NCI-H526 treated with DMSO at 0.1 percent for 48 hours (cell line): ENCODE measurements around the gene GUK1.

Experiments
- DNase-seq: peaks from one replicate; lab custom pipeline; 2025; lab: John Stamatoyannopoulos, UW

Gene GUK1

DNA sequence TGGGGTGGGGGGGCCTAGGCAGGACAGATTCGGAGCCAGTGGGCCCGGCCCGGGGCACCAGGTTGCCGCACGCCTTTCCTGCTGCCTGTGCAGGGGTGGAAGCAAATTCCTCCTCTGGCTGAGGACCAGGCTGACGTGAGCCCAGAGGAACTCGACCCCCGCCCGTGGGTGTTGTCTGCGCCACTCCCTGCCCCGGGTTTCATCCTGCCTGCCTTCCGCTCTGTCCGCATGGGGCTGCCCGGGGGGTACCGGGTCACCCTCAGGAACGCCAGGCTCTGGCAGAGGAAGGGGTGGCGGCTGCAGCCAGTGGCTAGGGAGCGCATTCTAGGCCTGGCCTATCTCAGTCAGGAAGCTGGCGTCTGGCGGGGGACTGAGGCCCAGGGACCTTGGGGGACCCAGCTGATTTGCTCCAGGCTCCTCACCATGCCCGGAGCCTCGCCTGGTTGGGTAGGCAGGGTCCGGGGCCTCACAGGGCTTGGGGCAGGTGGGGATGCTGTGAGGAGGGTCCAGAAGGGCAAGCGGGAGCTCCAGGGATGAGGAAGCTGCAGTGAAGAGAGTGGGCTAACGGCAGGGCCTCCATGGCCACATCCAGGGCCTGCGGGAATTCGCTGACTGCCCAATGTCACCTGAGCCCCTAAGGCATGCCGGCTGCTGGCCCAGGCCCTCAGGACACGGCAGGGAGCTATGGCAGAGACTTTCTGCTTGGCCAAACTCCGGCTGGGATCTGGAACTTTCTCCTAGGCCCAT lies 23.1 kb downstream of the GUK1 start:
- DNase-seq = no peak

DNA sequence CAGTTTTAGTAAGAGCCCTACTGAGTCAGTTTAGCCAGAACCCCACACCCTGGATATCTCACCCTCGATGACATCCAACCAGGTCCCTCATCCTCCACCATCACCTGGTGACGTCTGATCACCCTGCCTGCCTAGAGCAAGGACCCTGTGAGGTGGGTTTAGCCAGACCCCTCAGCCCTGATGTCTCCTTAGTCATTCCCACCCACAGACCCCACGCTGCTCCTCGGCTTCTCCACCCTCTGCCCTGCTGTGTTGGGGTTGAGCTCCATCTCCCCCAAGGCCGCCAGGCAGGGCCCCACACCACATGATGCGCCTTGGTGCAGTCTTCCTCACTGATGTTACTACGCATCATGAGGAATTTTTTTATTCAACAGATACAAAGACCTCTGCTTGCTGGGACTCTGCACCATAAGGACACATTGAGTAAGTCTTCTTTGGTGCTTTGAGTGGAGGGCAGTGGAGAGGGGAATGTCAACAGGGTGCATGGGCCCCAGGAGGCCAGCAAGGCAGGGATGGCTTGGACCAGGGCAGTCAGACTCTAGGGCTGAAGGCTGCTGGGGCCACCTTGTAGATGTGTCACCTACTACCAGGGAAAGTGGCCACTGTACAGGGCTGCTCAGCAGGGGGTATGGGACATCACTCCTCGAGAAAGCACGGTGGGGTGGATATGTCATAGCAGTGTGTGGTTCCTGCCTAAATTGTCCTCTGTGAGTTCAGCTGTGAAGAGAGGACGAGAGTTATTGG lies 23.9 kb downstream of the GUK1 start:
- DNase-seq = no peak

DNA sequence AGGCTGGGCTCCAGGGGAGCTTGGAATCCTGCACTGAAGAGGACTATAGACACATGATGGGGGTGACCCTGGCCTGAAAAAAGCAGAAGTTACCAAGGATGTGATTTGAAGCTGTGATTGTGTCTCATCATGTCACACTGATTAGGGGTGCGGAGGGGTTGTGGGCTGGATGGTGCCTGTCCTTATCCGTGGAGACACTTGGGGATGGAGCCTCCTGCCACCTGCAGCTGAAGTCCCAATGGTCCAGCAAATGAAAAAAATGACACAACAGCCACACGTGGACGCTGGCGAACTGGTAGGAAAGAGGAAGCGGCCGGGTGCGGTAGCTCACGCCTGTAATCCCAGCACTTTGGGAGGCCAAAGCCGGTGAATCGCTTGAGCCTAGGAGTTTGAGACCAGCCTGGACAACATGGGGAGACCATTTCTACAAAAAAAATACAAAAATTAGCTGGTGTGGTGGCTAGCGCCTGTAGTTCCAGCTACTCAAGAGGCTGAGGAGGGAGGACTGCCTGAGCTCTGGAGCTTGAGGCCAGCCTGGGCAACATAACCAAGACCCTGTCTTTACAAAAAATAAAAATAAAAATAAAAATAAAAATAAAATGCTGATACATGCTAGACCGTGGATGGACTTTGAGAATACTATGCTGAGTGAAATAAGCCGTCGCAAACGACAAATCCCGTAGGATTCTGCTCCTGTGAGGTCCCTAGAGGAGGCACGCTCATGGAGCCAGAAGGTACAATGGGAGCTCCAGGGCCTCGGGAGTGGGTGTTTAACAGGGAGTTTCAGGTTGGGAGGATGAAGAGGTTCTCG lies 24.7 kb downstream of the GUK1 start:
- no peak for DNase-seq

DNA sequence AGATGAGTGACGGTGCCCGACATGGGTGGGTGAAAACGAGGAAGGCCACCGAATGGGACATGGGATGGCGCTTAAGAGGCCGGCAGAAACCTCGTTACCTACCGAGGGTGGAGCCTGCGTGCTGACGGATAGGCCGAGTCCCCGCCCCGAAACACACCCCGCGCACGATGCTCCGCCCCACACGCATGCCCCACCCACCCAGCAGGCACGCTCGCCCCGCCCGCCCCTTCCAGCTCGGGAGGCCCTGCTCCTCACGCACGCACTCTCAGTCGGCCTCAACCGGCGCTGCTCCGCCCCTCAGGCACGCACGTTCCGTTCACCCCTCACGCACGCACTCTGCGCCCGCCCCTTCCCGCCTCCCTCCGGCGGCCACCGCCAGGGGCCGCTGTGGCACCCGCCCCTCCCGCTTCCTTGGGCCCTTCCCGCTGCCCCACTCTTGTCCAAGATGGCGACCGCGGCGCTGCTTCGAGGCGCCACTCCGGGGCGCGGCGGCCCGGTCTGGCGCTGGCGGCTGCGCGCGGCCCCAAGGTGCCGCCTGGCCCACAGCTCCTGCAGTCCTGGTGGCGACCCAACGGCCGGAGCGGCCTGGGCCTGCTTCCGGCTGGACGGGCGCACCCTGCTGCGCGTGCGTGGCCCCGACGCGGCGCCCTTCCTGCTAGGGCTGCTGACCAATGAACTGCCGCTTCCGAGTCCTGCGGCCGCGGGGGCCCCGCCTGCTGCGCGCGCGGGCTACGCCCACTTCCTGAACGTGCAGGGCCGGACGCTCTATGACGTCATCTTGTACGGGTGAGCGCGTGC lies 25.5 kb downstream of the GUK1 start, which contains the start of gene IBA57:
Gene IBA57 (plus strand): TSS at position 433 of the 798 bp plus-strand sequence. CDS start 13 bp downstream, at position 446.
- peak; percentile 87 for DNase-seq

DNA sequence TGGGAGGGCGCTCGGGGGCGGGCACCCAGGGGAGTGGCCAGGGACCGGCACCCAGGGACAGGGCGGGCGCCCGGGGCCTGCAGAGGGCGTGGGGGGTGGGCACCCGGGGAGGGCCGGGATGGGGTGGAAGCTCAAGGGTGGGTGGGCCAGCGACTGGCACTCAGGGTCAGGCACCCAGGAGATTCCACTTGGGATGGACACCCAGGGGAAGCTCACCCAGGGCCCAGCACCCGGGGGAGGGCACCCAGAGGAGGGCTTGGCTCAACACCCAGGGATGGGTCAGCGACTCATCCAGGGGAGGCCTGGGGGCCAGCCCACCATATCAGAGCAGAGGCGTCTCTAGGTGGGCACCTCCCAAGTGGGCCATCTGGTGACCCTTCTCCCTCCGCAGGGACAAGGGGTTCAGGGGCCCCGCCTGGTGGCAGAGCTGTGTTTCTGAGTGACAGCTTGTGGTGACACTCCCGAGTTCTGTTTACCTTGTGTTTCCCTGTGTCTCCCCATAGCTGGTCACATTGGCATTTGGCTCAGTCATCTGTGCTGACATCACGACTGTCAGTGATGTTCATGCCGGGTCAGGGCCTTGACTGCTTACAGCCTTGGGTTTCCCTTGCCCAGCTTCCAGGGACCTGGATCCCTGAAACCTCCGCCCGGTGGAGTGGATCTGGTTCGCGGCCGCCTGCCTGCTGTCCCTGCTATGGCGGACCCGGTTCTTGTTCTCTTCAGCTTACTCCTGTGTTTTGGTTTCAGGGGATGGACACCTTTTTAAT lies 26.3 kb downstream of the GUK1 start:
- DNase-seq = no peak

DNA sequence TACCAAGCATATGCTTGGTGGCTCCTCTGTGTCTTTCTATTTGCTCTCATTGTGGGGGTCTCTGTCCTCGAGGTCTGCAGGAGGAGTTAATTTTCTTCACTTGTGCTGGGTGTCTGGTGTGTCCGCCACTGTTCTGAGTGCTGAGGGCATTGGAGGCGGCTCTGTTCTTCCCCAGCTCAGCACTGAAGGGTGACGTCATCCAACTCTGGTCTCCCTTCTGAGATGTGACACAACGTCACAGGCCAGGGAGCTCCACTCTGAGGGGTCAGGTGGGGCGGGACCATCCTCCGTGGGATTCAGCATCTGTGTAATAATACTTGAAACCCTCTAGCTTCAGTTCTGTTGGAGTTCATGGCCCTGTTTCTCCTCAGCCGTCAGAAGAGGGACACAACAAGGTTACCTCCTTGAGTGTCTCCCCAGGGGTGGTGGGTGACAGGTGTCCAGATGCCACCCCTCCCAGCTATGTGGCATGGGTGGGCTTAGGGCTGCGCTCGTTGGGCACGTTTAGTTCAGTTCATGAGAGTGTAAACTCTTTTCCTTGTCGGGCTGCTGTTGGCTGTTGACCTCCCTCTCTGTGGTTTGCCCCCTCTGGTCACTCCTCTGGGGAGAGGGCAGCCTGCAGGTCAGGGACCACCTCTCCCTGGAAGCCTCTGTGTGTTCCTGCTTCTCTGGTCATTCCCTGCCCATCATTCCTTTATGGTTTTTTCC lies 28.6 kb downstream of the GUK1 start:
- no peak for DNase-seq

DNA sequence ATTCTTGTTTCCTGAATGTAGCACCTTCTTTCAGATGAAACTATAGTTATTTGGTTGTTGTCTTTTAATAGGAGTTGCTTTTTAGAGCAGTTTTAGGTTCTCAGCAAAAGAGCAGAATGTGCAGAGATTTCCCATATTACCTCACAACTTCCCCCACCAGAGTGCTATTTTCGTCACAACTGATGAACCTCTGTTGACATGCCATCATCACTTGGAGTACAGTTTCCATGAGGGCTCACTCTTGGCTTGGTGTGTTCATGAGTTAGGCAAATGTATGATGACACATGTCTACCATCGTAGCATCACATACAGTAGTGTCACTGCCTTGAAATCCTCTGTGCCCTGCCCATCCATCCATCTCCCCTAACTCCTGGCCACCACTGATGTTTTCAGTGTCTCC lies 29.3 kb downstream of the GUK1 start:
- DNase-seq = no peak

DNA sequence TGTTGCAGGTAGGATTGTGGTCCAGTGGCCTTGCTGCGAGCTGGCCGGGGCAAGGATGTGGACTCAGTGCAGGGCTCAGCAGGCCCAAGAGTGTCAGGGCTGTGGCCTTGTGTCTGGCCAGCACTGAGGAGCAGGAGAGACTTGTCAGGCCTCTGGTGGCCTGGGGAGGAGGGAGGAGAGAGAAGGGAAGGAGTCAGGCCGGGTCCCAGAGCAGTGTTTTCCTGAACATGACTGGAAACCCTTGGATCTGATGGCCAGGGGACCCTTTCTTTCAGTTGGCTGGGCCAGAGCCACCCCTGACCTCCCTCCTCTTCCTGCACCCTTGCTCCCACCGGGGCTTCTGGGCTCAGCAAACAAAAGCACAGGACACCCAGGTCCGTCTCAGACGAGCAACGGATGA lies 30.6 kb downstream of the GUK1 start:
- no peak for DNase-seq

DNA sequence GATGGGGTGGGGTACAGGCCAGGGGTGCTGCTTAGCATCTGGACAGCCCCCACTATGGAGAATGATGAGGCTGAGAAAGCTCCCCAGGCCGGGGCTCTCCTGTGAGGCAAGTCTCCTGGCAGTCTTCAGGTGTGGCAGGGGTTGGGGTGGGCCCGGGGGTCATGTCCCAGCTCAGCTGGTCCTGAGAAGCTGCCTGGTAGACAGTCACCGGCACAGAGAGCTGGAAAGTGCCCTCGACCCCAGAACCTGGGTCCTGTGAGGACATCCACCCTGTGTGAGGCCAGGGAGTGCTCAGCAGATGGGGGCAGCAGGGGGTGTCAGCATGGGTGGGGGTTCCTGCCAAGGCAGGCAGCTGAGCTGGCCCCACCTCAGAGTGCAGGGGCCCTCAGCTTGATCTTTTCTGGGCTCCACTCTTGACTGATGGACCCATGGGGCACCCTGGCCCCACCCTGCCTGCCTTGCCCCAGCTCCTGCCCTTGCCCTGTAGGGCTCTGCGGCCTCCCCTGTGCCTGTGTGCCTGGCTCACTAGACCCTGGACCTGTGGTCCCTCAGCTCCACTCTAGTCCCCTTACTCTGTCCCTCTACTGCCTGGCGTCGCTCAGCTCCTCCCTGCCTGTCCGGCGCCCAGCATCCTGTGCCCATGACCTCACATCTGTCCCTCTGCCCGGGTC lies 31.3 kb downstream of the GUK1 start:
- no peak for DNase-seq

DNA sequence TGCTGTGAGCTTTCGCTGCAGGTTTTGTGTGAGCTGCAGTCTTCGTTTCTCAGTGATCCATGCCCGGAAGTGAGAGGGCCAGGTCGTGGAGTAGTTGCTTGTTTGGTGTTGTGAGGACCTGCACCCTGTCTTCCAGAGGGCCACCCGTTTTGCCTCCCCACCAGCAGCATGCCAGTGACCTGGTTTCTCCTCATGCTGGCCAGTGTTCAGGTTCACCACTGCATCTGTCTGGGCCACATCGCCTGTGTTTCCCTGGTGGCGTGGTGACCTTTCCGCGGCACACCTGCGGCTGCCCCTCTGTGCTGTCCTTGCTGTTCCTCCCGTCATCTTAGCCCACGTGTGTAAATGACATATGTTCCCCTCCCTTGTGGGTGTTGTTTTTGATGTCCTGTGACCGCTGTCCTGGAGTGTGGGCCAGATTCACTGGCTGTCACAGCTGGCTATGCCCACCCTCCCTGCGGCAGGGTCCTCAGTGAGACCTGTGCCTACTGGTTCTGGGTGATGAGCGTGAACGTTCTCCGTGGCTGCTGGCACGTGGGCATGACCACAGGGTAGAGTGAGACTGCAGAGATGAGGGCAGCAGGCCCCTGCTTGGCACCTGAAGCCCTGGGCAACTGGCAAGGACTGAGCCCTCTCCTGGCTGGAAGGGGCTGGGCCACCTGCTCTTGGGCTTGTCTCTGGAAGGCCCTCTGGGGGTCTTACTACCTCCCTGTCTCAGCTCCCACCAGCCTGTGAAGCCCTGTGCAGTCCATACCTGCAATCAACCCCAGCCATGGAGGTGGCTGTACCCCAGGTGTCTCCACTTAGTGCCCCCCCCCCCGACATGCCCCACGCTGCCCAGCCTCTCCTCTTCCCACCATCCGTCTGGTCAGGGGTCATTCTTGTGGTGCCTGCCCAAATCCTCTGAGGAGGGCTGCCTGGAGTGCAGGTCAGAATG lies 32.8 kb downstream of the GUK1 start:
- DNase-seq = no peak

DNA sequence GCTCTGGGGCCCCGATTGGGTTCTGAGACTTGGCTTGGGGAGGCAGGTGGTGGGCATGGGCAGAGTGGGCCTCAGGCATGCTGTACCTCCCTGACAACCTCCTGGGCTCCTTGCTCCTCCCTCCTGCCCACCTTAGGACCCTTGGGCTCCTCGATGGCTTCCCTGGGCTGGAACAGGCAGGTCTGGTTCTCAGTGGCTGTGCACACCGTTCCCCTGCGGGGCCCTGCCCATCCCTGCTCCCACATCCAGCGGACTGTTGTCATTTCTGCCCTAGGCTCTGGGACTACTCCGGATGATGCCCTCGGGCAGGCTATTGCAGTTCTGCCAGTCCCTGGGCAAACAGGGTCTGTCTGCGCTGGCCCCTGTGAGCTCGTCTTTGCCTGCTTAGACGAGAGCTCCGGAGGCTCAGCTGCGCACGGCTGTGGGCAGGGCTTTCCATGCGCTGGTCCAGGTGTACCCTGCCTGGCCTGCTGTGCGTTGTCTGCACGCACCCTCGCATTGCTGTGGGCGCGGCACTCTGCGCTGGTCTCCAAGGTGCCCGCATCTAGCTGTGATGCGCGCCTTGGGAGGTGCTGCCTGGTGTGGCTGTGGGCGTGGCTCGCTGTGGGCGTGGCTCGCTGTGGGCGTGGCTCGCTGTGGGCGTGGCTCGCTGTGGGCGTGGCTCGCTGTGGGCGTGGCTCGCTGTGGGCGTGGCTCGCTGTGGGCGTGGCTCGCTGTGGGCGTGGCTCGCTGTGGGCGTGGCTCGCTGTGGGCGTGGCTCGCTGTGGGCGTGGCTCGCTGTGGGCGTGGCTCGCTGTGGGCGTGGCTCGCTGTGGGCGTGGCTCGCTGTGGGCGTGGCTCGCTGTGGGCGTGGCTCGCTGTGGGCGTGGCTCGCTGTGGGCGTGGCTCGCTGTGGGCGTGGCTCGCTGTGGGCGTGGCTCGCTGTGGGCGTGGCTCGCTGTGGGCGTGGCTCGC lies 33.7 kb downstream of the GUK1 start:
- DNase-seq = peak; percentile 2

DNA sequence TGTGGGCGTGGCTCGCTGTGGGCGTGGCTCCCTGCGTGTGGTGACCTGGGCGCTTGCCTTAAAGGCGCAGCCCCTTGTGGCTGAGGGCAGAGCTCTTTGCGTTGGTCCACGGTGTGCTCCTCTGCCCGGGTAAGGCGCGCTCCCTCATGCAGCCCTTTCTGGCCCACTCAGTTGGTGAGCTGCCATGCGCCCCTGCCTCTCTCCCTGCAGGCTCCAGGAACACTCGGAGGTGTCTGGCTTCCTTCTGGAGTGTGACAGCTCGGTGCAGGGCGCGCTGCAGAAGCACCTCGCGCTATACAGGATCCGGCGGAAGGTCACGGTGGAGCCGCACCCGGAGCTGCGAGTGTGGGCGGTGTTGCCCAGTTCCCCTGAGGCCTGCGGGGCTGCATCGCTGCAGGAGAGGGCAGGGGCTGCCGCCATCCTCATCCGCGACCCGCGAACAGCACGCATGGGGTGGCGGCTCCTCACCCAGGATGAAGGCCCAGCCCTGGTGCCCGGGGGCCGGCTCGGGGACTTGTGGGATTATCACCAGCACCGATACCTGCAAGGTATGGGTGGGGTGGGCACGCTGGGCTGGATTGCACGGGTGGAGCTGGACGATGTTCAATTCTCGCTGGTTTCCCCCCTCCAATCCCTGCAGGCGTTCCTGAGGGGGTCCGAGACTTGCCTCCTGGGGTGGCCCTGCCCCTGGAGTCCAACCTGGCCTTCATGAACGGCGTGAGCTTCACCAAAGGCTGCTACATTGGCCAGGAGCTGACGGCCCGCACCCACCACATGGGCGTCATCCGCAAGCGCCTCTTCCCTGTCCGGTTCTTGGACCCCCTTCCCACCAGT lies 34.6 kb downstream of the GUK1 start:
- DNase-seq = no peak

DNA sequence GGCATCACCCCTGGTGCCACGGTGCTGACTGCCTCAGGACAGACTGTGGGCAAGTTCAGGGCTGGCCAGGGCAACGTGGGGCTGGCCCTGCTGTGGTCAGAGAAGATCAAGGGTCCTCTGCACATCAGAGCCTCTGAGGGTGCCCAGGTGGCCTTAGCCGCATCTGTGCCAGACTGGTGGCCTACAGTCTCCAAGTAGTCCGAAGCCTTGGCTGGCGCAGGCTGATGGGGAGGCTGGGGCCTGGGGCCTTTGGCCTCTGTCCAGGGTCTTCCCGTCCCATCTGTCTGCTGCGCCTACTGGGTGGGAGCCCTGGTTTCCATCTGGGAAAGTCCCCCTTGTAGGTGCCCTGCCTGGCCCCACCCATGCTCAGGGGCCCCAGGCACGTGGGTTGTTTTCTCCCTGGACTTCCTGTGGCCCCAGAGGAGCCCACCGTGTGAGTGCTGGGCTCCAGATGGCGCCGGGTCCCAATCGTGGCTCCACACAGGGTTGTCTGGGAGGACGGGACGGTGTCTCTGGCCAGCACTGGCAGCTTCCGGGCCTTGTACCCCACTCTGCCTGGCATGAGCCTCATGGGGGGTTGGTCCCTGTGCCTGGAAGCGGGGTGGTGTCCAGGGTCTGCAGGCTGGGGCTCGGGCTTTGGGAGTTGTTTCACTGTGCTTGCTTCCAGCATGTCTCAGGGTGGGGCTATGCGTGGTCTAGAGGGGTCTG lies 35.4 kb downstream of the GUK1 start:
- DNase-seq = no peak

DNA sequence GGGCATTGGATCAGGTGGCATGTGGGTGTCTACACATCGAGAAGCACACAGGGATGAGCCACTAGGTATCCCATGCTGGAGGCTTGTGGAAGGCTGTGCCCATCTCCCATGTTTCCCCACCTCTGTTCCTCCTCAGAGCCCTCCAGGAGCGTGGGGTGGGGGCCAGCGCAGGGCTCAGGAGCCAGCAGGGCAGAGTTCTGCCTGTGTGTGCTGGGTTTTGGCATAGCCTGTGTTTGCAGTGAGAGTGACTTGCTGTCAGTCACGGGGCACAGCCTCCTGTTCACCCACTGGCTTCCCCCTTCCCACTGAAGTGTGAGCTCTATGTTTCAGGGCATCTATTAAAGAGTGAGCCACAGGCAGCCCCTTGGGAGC lies 35.9 kb downstream of the GUK1 start:
- no peak for DNase-seq

DNA sequence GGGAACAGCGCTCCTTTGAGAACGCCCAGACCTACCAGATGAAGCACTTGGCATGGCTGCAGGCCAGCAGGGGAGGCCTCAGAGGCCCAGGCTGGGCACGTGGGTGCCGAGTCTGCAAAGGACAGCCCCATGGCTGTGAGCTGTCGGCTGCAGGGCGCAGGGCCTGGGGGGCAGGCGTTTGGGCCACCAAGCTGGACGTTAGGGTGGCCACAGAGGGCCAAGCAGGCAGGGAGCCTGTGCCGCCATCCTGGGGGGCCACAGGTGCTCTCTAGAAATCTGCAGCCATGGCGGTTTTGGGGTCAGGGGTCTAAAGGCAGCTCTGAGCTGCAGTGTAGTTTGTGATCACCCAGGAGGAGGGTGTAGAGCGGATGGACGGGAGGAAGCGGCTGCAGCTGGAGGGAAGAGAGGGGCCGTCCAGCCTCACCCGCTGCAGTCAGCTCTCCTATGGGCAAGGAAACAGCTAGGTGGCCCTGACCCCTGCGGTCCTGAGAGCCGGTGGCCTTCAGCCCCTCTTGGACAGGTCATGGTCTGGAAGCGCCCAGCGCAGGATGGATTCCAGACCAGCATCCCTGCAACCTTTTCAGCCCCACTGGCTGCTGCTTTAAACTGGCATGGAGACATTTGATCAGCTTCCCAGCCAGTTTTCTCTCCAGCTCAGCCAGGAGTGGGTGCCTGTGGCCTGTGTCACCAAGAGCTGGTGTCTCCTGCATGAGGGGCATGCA lies 36.5 kb downstream of the GUK1 start:
- no peak for DNase-seq

DNA sequence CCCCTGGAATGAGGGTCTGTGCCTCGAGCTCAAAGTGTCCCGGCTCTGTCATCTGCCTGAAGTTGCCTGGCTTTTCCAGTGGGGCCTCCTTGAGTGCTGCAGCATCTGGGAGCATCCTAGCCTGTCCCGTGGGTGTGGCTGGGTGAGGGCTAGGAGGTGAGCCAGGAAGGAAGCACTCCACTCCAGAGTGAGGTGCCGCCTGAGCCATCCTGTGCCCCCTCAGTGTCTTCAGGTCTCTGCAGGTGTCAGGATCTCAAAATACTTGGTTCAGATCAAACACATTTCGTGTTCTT lies 37.0 kb downstream of the GUK1 start:
- no peak for DNase-seq
